B cell (primary cell): ENCODE results near the gene FAM120AOS. TPM values are rescaled to one million over a fixed set of nuclear protein-coding genes. Genes with fewer than 3 reads are reported as not detected.
A peak's percentile ranks its signal among the peaks of the same experiment; 100 is the strongest.

Source experiments
- ATAC-seq: fragments of 200-7000 bp; cut with Tn5 transposase; one replicate; pipeline ENCODE4 v1.10.0; 2021; ENCODE audit warnings: low read depth, mild to moderate bottlenecking, moderate number of reproducible peaks, moderate library complexity
- CTCF ChIA-PET: fragments of 350-600 bp; sonication (Branson Sonifier 250); formaldehyde crosslinking; loops from one replicate; lab custom pipeline; 2021; ENCODE audit warnings: antibody characterized with exemption, inconsistent platforms; lab: Charles Lee
- POLR2A ChIA-PET: fragments of 350-600 bp; sonication (Branson Sonifier 250); formaldehyde crosslinking; loops from one replicate; lab custom pipeline; 2021; ENCODE audit warnings: antibody characterized with exemption; lab: Charles Lee
- DNase-seq: peaks from one replicate; pipeline ENCODE4 v3.0.0; 2013
- H2AFZ ChIP-seq: 2 replicates; pipeline ENCODE4 v1.6.1; 2012; ENCODE audit warnings: mild to moderate bottlenecking, low read depth, low read length; ENCODE audit not compliant: insufficient read depth, poor library complexity, severe bottlenecking
- H3K27ac ChIP-seq, 2 donors: 1 replicate in 1 of 2; 2 replicates in 1 of 2; pipeline ENCODE4 v1.5.1; 2012 to 2013; ENCODE audit warnings: low read length in 2 of 2, mild to moderate bottlenecking in 2 of 2, moderate library complexity in 1 of 2
- H3K27me3 ChIP-seq, 4 experiments: fragments of 200-600 bp in 1 of 4; sonication (generic) in 1 of 4; replicated peaks in 1 of 4; 1 replicate in 2 of 4; 2 replicates in 2 of 4; pipeline versions ENCODE4 v1.6.1 to v1.7.0; 2013 to 2016; ENCODE audit warnings: low read length in 3 of 4, mild to moderate bottlenecking in 2 of 4, mixed read lengths in 1 of 4, moderate library complexity in 1 of 4; ENCODE audit not compliant: insufficient read depth in 4 of 4, control insufficient read depth in 3 of 4; ENCODE audit errors: control extremely low read depth in 1 of 4
- H3K36me3 ChIP-seq, 2 experiments: replicated peaks in 1 of 2; 1 replicate in 1 of 2; 2 replicates in 1 of 2; pipeline versions ENCODE4 v1.6.1 to v1.7.1; 2013; ENCODE audit warnings: low read length in 1 of 2; ENCODE audit not compliant: insufficient read depth in 2 of 2, control insufficient read depth in 1 of 2; ENCODE audit errors: control extremely low read depth in 1 of 2, extremely low read depth in 1 of 2
- H3K4me1 ChIP-seq, 2 donors: fragments of 200-600 bp in 1 of 2; sonication (generic) in 1 of 2; 1 replicate in 1 of 2; 2 replicates in 1 of 2; pipeline versions ENCODE4 v1.5.1 to v1.6.1; 2013 to 2017; ENCODE audit warnings: low read length in 2 of 2; ENCODE audit not compliant: control insufficient read depth in 2 of 2, insufficient read depth in 2 of 2
- H3K4me2 ChIP-seq: replicated peaks from 2 replicates; pipeline ENCODE3; 2012; ENCODE audit warnings: mild to moderate bottlenecking, low read depth, low read length; ENCODE audit not compliant: poor library complexity, severe bottlenecking
- H3K4me3 ChIP-seq, 5 experiments: fragments of 200-600 bp in 1 of 5; sonication (generic) in 1 of 5; 1 replicate in 3 of 5; 2 replicates in 2 of 5; pipeline versions ENCODE4 v1.5.1 to v1.7.0; 2011 to 2016; ENCODE audit warnings: low read length in 4 of 5, mild to moderate bottlenecking in 4 of 5, low read depth in 2 of 5, control low read depth in 1 of 5, moderate library complexity in 1 of 5; ENCODE audit not compliant: insufficient read depth in 1 of 5; ENCODE audit errors: control extremely low read depth in 1 of 5, extremely low read depth in 1 of 5
- H3K79me2 ChIP-seq: fragments of 200-600 bp; sonication (generic); one replicate; pipeline ENCODE4 v1.6.0; 2016; ENCODE audit warnings: low read length; ENCODE audit not compliant: control insufficient read depth, insufficient read depth
- H3K9ac ChIP-seq: fragments of 200-600 bp; sonication (generic); 2 replicates; pipeline ENCODE4 v1.6.1; 2017; ENCODE audit warnings: mild to moderate bottlenecking, low read length, moderate library complexity
- H3K9me3 ChIP-seq, 3 donors: one replicate each; pipeline versions ENCODE4 v1.6.1 to v1.7.1; 2013; ENCODE audit warnings: low read length in 2 of 3; ENCODE audit not compliant: control insufficient read depth in 2 of 3, insufficient read depth in 1 of 3; ENCODE audit errors: control extremely low read depth in 1 of 3
- H4K20me1 ChIP-seq: 2 replicates; pipeline ENCODE4 v1.6.0; 2012; ENCODE audit warnings: mild to moderate bottlenecking, low read length; ENCODE audit not compliant: insufficient read depth, control insufficient read depth, poor library complexity, severe bottlenecking
- H3K27ac Mint-ChIP-seq: one replicate; pipeline ENCODE4 v1.8.0; 2021; ENCODE audit warnings: mixed read lengths
- H3K27me3 Mint-ChIP-seq: one replicate; pipeline ENCODE4 v1.8.0; 2021; ENCODE audit warnings: mixed read lengths
- H3K4me1 Mint-ChIP-seq: one replicate; pipeline ENCODE4 v1.8.0; 2021; ENCODE audit warnings: mixed read lengths
- H3K4me3 Mint-ChIP-seq: one replicate; pipeline ENCODE4 v1.8.0; 2021; ENCODE audit warnings: mixed read lengths
- H3K9me3 Mint-ChIP-seq: one replicate; pipeline ENCODE4 v1.8.0; 2022; ENCODE audit warnings: mixed read lengths; ENCODE audit not compliant: insufficient read depth
- EZH2 ChIP-seq: IDR thresholded peaks from 2 replicates; pipeline ENCODE4 v1.6.1; 2012; ENCODE audit warnings: borderline replicate concordance, low read depth, mild to moderate bottlenecking, moderate library complexity, low read length; ENCODE audit not compliant: insufficient read depth, poor library complexity, severe bottlenecking
- WGBS: methylation state at CpG from one replicate; pipeline ENCODE4 v1.1.5; 2013; ENCODE audit warnings: missing lambda C conversion rate; ENCODE audit not compliant: insufficient coverage; 5-methylcytosine and 5-hydroxymethylcytosine counted together
- intact Hi-C: fragments of 100-400 bp; cut with micrococcal nuclease; formaldehyde crosslinking; loops from one replicate; pipeline ENCODE4 v1.10.0; 2022
- polyA plus RNA-seq: library from polyadenylated mRNA; depleted of rRNA; stranded (reverse); fragments of >200 nt; gene quantifications from 2 replicates; pipeline ENCODE4 v1.2.3, GENCODE V29; 2012
- total RNA-seq, 2 donors: library from RNA; stranded (reverse); fragments of 120-200 nt in 1 of 2; gene quantifications; 1 replicate in 1 of 2; 2 replicates in 1 of 2; pipeline versions ENCODE4 v1.2.3 to v1.2.4, GENCODE V29; 2013 to 2022
- TF ChIP-seq, protein P1 (sequence below): fragments of 200-600 bp; IDR thresholded peaks from one replicate; pipeline ENCODE4 v1.8.0; 2022; ENCODE audit warnings: antibody characterized with exemption, mild to moderate bottlenecking

FAM120AOS gene
- total and polyA plus RNA-seq, 2 donors (not counting 1 experiment from before 2014, with no cell fraction given), result 36.0 to 47.8 TPM

DNA sequence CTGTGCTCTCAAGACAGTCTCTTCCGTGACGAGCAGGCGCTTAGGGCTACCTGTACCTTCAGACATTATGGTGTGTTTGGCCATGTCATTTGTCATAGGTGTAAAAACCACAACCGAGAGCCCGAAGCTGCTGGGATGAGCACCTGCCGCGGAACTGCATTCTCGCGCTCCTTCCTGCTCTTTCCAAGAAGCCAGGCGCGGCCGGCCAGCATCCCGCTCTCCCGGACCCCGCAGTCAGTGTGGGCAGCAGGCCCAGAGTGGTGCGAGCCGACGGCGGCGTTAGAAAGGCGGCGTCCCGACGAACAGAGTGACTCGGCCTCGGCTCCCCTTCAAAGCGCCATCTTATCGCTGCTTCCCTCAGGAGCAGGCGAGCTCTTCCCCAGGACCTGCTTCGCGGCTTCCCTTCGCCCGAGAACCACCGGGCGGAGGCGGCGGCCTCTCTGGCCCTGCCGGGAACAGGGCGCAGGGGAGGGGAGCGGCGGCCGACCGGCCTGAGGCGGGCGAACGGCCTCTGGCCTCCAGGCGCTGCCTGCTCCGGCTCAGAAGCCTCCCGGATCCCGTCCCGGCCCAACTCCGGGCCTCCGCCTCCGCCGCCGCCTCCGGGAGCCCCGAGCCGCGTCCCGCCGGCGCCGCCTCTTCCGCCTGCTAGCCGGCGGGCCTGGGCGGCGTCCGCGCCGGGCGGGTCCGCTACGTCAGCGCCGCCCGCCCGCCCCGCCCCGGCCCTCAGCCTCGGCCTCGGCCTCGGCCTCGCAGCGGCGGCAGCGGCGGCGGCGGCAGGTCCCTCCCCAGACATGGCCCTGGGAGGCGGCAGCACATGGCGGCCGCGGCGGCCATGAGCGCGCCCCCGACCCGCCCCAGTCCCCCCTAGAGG is 2.2 kb downstream of the FAM120AOS start, which contains the start of gene FAM120A:
Gene FAM120A (plus strand): TSS at position 741 of the 871 bp plus-strand sequence. CDS start 231 bp downstream, outside the sequence.
- H3K9me3 Mint-ChIP-seq, result no peaks in the 10 kb centered on the region
- POLR2A ChIA-PET, result interaction anchor here (0.5 to 4.4 kb wide), 4 partner anchors 13 to 674 kb away, joined by 3 to 24 read pairs (median 6); no protein-coding TSS in a partner anchor
- intact Hi-C loops, result loop anchor here (1.0 to 10.0 kb wide), 7 partner anchors 54 to 1334 kb away; partner anchors contain the start of genes IPPK and SPTLC1
- Histone ChIP-seq H3K4me2 (peak within 1 kb of the TSS; percentile 92), H3K9ac (peak within 1 kb of the TSS; percentile 89), H4K20me1 (no peaks in the 10 kb centered on the region), H3K9me3 (no peaks in the 10 kb centered on the region), H3K4me3 (peak within 1 kb of the TSS; percentile 77 to 96 (median 95)), H3K4me1 (peaks cover 16 to 24% of the 10 kb centered on the region in 2 donors), H3K79me2 (peaks cover 48% of the 10 kb centered on the region), H2AFZ (peak within 1 kb of the TSS; percentile 83), H3K36me3 (peaks cover 7 to 21% of the 10 kb centered on the region in 2 experiments), H3K27ac (peak within 1 kb of the TSS; percentile 84 to 96), H3K27me3 (no peaks in the 10 kb centered on the region)
- CTCF ChIA-PET, result interaction anchor here (0.7 to 1.0 kb wide), 3 partner anchors 13 to 115 kb away, joined by 3 to 6 read pairs (median 6); no protein-coding TSS in a partner anchor
- peak; percentile 74 for ATAC-seq
- under 1% methylated on average over 98 of the region's 100 CpGs for WGBS
- H3K4me3 Mint-ChIP-seq, result peak within 1 kb of the TSS; percentile 93
- no peak for TF ChIP-seq EZH2
- TF ChIP-seq, protein P1, sequence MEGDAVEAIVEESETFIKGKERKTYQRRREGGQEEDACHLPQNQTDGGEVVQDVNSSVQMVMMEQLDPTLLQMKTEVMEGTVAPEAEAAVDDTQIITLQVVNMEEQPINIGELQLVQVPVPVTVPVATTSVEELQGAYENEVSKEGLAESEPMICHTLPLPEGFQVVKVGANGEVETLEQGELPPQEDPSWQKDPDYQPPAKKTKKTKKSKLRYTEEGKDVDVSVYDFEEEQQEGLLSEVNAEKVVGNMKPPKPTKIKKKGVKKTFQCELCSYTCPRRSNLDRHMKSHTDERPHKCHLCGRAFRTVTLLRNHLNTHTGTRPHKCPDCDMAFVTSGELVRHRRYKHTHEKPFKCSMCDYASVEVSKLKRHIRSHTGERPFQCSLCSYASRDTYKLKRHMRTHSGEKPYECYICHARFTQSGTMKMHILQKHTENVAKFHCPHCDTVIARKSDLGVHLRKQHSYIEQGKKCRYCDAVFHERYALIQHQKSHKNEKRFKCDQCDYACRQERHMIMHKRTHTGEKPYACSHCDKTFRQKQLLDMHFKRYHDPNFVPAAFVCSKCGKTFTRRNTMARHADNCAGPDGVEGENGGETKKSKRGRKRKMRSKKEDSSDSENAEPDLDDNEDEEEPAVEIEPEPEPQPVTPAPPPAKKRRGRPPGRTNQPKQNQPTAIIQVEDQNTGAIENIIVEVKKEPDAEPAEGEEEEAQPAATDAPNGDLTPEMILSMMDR, result no peak
- DNase-seq, result peak; percentile 90
- peaks cover 31% of the 10 kb centered on the region for H3K4me1 Mint-ChIP-seq
- H3K27me3 Mint-ChIP-seq, result no peaks in the 10 kb centered on the region
- peak within 1 kb of the TSS; percentile 97 for H3K27ac Mint-ChIP-seq

DNA sequence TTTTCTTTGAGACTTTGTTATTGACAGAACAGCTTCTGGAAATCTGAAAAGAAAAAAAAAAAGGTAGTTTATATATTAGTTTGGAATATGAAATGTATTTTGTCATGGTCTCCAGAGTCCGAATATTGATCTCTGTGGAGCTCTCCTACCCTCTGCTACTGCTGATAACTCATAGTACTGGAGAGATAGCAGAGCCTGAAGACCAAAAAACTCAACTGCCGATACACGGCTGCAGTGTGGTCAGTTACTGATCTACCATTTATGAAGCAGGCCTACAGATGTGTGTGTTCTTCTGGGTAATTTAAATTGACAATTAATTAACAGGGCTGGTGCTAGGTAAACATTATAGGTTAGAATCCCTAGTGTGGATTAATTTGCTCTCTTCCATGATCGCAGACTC is 5.7 kb downstream of the FAM120AOS start:
- no peak overlapping the region for H3K9ac ChIP-seq
- POLR2A ChIA-PET, result no interaction called here
- peaks cover 7 to 9% of the 10 kb centered on the region in 2 donors for H3K4me1 ChIP-seq
- ATAC-seq (no peak), DNase-seq (no peak)
- H3K79me2 ChIP-seq, result peaks cover 18% of the 10 kb centered on the region
- Mint-ChIP-seq H3K27me3 (no peaks in the 10 kb centered on the region), H3K27ac (no peak overlapping the region), H3K9me3 (no peaks in the 10 kb centered on the region), H3K4me1 (peaks cover 14% of the 10 kb centered on the region), H3K4me3 (no peak overlapping the region)
- 100% methylated on average over 2 of the region's 4 CpGs for WGBS
- TF ChIP-seq, protein P1, result no peak
- no peak for TF ChIP-seq EZH2
- CTCF ChIA-PET, result no interaction called here
- H3K4me2 ChIP-seq, result no peak overlapping the region
- H3K27ac ChIP-seq, result no peak overlapping the region
- no peaks in the 10 kb centered on the region for H3K27me3 ChIP-seq
- no peak overlapping the region for H3K4me3 ChIP-seq
- no peaks in the 10 kb centered on the region for H3K9me3 ChIP-seq
- H3K36me3 ChIP-seq, result peaks cover 9 to 28% of the 10 kb centered on the region in 2 experiments
- H4K20me1 ChIP-seq, result no peaks in the 10 kb centered on the region
- intact Hi-C loops, result no loop called here
- H2AFZ ChIP-seq, result no peak overlapping the region
